Cerebellar nuclear complex (tissue), 1 donor: ENCODE results near the gene RNF183.
"Not testable (repeated sequence)": the region's sequence is repeated elsewhere in the genome, so short reads cannot be mapped to it uniquely, and the experiment has no call there.

Experiments
- DNase-seq, 2 experiments: peaks; one replicate each; lab custom pipeline; 2025; lab: John Stamatoyannopoulos, UW

RNF183 gene

DNA sequence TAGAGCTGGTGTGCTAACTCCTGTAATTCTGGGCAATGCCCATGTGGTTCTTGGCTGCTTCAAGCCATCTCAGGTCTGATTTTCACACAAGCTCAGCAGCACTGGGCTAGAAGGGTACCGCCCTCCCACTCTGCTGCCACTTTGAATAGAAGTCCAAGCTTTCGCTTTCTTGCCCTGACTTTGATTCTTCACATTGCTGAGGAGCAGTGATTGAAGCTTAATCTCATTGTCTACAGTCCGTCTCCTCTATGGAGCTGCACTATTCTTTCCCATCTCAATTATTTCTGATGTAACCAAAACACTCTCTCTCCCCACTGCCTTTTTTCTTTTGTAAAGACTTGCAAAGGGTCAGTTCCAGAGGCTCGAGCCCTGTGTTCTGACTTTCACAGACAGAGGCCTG is 12.9 kb upstream of the RNF183 start:
- no peak for DNase-seq

DNA sequence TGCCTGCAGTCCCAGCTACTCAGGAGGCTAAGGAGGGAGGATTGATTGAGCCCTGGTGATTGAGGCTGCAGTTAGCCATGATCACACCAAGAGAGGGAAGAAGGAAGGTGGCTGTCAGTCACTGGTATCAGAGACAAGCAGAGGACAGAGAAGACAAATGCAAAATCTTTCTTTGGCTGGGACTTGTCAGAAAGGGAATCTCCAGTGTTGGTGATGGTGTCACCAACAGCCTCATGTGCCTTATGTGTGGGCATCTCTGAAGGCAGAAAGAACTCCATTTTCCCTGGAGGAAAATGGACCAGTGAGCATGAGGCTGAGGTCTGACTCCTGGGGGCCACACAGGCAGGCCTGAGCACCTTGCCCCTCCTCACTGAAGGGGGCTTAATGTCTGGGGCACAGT is 12.1 kb upstream of the RNF183 start:
- no peak for DNase-seq

DNA sequence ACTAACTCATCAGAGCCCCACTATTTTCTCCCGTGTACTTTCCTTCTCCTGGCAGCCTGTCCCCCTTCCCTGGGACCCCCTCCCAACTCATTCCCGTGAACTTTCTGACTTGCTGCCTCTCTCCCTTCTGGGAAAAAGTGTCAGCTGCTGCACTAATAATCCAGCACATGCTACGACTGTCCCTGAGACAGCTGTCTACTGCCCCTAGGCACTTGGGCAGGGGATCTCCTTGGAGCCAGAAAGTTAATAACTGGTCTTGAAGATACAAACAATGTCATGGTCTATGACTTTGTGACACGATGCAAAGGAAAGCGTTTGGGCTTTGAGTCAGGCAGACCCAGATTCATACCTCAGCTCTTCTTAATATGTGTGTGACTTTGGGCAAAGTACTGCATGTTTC is 10.1 kb upstream of the RNF183 start:
- no peak for DNase-seq

DNA sequence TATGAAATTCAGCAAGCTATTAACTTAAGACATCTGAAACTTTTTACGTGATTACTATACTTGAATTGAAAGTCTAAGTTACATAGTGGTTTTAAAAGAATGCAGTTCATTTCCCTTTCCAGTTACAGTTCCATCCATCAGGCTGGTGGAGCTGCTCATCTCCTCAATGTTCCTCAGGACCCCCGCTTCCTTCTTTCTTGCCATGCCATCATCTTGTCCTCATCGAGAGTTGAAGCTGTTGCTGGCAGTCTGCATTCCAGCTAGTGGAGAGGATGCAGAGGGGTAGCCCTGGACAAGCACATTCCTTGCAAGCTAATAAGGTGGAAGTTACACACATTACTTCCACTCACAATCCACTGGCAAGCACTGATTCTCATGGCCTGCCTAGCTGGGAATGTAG is 8.8 kb upstream of the RNF183 start:
- no peak for DNase-seq

DNA sequence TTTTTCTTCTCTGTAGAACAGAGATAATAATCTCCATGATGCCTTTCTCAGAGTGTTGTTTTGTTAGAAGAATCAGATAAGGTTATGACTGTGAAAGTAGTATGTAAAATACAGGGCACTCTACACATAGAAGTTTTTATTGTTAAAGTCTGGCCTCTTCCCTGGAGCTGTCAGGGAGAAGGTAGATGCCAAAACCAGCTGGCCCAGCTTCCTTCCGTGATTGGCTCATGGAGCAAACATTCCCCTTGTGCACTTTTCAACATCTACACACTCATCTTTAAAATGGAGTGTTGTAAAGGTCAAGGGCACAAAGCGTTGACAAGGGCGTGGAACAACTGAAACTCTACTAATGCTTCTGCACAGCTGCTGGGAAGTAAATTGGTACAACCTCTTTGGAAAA is 7.4 kb upstream of the RNF183 start:
- no peak for DNase-seq

DNA sequence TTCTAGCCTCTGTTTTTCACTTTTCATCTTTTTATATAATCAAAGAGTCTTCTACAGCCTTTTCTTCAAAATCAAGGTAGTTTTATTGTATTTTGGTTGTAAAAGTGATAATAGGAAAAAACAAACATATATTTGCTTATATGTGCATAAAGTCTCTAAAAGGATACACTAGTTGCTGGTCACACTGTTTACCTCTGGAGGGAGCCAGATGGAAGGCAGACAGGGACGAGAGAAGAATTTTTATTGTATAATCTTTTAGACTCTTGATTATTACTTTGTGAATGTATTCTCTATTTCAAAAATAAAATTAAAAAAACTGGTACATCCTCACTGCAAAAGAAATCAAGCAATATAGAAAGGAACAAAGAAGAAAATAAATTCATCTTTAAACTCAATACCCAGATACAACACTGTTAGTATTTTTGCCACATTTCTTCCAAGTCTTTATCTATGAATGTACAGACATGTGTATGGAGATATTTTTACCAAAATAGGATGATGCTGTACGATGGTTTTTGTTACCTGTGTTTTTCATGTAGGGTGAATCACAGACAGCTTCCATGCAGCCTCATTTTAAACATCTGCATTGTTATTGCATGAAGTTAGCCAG is 6.1 kb upstream of the RNF183 start:
- no peak for DNase-seq

DNA sequence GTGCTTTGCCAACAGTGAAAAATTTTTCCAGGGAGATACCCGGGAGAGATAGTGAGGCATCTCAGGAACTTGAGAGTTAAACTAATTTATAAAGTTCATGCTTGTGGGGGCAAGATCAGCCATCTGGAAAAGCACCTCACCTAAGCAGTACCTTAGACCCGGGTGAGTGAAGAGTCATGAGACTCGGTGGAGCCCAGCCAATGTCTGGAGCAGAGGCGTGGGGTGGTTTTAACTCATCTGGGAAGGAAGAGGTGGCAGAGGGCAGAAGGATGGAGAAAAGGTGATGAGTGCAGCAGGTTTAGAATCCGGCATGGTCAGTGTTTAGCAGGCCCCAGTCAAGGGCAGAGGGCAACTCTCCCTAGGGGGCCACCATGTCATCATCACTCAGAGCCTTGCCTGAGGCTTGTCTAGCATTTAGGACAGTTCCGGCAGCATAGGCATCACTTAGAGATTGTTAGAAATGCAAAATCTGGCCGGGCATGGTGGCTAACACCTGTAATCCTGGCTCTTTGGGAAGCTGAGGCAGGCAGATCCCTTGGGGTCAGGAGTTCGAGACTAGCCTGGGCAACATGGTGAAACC is 4.3 kb upstream of the RNF183 start:
- no peak for DNase-seq

DNA sequence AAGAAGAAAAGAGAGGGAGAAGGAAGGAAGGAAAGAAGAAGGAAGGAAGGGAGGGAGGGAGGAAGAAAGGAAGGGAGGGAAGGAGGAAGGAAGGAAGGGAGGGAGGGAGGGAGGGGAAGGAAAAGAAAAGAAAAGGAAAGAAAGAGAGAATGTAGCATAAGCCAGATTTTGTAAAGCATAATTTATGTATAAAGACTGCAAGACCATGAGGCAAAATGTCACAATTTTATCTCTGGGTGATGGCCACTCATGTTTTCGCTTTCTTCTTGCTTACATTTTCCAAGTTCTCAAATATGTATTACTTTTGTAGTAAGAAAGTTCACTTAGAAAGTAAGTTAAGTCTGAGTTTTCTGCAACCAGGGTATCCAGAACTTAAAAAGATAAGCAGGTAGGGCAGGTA is 3.4 kb upstream of the RNF183 start:
- DNase-seq: no peak

DNA sequence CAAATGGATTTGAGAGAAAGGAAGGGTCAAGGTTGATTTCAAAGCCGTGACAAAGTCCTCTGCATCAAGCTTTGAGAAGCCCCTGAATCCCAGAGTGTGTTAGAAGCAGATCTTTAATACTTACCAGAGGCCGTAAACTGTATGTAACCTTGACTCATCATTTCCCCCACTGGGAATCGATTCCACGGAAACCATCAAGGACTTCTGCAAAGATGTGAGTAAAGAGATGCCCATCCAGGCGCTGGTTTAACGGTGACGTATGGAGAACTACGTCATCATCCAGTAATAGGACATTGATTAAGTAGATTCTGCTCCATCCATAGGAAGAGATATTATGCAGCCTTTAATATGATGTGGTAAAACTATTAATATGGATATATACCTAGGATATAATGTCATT is 1.6 kb downstream of the RNF183 start:
- DNase-seq: no peak

DNA sequence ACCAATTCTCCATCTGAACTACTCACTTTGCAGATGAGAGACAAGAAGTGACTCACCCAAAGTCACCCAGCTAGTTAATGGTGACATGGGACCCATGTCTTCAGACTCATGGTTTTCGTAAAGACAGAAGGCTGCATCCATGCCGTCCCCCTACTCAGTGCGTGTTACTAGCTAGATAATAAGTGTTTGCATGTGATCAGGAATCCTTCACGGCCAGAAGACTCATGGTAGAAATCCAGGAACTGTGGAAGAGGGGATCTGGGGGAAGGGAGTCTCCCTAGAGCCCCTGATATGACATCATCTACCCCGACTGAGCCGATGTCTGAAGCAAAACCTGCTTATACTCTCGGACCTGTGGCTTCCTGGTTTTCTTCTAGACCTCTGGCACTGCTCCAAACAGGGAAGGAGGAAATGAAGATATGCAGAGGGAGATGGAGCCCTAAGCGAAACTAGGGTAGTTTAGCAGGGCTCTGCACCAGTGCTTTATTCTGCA is 3.3 kb downstream of the RNF183 start:
- DNase-seq: no peak

DNA sequence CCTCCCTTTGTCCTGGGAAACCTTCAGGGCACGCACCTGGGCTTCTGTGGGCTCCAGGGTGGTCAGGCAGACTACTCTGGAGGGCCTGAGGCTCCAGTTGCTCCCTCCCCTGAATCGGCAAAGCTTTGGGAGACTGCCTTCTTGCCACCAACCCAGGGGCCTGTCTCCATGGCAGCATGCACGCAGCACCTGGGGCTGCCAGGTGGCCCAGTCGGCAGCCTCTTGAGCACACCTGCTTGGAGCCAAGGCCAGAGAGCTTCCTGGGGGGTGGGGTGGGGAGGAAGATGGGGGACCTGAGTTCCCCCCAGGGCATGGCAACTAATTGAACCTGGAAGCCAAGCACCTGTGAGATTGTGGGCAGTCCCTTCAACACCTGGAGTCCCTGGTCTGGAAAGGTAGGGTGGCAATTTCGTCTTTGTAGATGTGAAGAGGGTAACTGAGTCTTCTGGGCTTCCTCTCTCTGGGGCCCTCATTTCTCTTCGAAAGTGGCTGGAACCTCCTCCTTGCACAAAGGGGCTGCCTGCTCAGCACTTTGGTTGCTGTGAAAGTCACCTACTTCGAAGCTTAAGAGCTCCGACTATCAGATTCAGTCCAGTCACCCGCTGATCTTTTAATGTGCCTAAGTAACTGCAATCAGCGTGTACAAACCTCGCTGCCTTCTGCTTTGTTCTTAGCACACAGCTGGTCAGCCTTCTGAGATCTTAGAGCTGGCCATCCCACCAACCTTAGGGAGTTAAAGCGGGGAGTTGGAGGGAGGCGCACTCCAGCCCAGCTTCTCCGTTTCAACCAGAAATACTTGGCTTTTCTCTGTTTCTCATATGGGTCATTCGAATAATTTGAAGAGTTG is 4.0 kb downstream of the RNF183 start:
- no peak for DNase-seq

DNA sequence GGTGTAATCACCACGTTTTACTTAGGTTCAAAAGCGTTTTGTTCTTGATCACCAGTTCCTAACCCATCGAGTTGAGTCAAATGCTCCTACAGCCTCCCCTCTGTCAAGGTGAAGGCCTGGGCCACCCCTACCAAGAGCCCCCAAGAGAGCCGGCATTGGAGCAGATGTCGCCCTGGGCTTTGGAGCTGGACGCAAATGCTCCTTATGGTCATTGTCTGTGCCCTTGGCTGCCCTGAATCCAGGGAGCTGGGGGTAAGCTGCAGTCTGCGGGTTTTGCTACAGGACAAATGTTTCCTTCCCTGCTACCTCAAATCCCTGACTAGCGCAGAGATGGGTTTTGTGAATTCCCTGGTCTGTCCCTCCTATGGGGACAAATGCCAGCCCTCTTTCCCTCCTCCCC is 4.9 kb downstream of the RNF183 start:
- no peak for DNase-seq

DNA sequence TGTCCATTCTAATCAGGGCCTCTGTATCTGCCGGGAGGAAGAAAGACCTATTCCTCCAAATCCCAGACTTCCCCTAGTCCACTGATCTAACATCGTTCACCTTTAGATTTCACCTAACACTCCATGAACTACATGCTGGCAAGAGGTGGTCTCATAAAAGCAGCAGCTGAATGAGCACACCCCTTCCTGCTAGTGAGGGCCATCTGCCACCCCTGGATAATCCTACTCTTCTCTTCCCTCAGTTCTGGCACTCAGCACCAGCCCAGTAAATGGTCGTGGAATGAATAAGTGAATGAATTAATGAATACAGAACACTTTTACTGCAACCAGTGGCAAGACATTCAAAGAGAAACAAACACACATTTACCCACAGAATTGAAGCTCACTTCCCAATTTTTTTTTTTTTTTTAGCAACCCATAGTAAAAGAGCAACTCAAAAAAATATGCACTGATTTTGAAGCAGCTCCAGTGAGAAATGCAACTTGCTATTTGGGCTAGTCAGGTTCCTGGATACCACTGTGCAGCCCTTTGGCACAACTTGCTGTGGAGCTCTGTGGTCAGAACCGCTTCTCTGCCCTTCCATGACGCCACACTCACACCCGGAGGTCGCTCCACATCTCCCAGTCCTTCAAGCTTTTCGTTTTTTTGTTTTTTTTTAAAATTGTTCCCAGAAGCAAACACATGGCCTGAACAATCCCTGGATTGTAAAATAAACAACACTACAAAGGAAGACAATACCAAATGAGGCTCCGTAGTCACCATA is 6.2 kb downstream of the RNF183 start:
- DNase-seq: no peak

DNA sequence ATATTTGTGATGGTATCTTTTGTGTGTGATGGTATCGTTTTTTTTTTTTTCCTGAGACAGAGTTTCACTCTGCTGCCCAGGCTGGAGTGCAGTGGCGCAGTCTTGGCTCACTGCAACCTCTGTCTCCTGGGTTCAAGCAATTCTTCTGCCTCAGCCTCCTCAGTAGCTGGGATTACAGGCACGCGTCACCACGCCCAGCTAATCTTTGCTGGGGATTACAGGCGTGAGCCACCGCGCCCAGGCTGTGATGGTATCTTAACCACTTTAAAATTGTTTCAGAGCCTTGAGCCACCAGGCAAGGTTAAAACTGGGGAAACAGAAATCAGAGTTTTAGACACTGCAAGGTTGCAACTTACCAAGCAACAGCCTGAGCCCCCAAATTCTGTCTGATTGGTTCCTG is 6.9 kb downstream of the RNF183 start:
- not testable (repeated sequence) for DNase-seq

DNA sequence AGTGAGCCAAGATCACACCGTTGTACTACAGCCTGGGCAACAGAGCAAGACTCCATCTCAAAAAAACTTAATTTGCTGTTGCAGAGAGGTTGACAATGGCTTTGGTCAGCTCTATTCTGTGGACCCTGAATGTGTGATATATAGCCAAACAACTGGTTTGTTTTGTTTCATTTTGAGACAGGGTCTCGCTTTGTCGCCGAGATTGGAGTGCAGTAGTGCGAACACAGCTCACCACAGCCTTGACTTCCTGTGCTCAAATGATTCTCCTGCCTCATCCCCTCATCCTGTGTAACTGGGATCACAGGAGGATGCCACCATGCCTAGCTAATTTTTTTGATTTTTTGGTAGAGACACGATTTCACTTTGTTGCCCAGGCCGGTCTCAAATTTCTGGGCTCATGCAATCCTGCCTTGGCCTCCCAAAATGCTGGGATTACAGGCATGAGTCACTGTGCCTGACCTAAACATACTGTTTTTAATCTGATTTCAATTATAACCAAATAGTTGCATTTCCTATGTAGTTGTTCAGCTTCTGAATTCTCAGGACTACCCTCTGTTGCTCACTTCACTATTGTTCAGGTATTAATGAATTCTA is 9.8 kb downstream of the RNF183 start:
- DNase-seq: no peak

DNA sequence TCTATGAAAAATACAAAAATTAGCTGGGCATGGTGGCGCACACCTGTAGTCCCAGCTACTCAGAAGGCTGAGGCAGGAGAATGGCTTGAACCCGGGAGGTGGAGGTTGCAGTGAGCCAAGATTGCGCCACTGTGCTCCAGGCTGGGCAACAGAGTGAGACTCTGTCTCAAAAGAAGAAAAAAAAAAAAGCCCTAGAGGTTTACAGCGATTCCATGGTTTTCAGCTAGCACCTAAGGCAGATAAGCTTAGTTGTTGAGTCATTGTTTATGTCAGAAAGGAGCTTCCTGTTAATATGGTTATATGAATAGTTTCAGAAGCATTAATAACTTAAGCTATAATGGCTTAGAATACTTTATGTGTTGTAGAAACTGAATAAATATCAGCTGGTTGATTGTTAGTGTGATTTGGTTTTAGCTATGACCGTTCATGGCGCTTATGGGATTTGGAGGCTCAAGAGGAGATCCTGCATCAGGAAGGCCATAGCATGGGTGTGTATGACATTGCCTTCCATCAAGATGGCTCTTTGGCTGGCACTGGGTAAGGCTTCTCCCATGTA is 13.0 kb downstream of the RNF183 start:
- DNase-seq: no peak

DNA sequence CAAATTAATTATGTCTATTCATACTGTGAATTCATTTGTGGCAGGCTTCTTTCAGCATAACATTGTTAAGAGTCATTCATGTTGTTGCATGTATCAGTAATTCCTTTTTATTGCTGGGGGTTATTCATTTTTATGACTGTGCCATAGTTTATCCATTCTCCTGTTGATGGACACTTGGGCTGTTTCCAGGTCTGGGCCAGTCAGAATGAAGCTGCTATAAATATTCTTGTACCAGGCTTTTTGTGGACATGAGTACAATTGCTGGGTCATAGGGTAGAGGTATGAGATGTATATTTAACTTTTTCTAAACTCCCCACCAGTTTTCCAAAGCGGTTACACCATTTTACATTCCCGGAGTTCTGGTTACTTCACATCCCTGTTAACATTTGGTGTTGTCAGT is 14.1 kb downstream of the RNF183 start:
- DNase-seq: no peak

DNA sequence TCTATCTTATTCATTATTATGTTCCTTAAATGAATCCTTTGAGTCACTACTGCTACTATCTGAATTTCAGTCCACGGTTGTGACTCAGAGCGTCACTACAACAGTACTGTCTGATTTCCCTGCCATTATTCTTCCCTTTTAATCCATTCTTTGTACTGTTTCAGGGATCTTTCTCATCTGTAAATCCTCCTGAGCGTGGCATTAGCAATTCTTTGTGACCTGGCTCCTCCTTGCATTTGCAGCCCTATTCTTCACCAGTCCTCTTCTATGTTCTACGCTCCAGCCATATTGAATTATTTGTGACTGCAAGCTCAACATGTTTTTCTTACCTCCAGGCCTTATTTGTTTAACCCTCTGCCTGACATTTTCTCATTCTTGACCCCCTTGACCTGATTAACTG is 21.8 kb downstream of the RNF183 start:
- DNase-seq: no peak

DNA sequence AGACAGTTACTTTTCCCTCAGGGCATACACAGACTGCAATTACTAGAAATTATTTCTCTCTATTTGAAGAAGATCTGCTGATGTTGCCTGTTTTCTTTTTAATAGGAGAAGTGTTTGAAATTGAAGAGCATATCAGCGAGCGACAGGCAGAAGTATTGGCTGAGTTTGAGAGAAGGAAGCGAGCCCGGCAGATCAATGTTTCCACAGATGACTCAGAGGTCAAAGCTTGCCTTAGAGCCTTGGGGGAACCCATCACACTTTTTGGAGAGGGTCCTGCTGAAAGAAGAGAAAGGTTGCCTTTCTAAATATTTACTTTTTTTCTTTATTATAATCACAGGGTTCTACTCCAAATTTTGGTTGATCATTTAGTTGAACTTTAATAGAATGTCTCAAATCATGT is 24.3 kb downstream of the RNF183 start:
- DNase-seq: no peak

DNA sequence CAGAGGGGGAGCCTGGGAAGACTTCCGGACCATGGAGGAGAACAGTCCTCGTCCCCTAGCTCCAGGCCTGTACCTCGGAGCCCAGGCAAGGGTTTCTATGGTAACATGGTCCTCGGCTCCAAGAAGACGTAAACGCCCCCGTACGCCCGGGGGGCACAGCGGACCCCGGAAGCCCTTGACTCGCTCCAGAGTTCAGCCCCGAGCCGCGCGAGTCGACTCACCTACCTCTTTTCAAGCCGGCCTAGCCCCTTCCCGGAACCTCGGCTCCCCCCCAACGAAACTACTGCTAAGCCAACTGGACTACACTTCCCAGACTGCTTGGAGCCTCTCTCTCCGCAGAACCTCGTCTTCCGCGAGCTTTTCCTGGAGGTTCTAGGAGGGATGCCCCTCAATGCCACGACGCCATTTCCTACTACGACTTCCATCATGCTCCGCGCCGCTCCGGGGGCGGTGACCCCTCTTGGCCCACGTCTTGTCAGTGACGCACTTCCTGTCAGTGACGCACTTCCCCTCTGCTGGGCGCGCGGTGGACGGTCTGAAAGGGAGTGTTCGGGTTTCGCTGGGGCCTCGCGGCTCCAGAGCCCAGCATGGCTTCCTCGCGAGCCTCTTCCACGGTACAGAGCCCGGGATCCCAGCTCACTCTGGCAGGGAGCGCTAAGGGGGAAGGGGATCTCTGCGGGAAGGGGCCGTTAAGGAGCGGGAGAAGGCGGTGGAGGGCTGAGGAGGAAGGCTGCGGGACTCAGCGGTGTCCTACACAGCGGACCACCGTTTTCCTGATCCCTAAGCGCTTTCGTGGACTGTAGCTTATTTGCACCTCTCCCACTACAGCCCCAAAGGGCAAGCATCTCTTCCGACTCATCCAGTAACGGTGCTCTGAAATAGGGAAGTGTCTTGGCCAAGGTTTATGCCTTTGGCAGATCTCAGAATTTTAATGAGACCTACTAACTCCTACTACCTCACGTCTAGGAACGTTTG is 27.7 kb downstream of the RNF183 start, which contains the start of the genes CDC26 and PRPF4:
Gene CDC26, minus strand, starts transcription at position 416 of the 975 bp plus-strand sequence. CDS start 3,065 bp downstream, outside the sequence.
Gene PRPF4, plus strand, starts transcription at position 502 of the 975 bp plus-strand sequence. Its CDS starts 86 bp downstream, at position 588.
- peak; percentile 87 to 92 for DNase-seq
